Left lung (tissue), 10 donors: Measurements from ENCODE around the gene ZNF462. TPM values are rescaled to one million over a fixed set of nuclear protein-coding genes. Genes with fewer than 3 reads are reported as not detected.
A peak's percentile ranks its signal among the peaks of the same experiment; 100 is the strongest.

Experiments
- ATAC-seq: fragments of 200-7000 bp; cut with Tn5 transposase; one replicate; pipeline ENCODE4 v1.9.1; 2020; ENCODE audit warnings: moderate library complexity
- DNase-seq, 4 donors: peaks; one replicate each; pipeline ENCODE4 v3.0.0-alpha.2; 2013 to 2020
- H3K27ac ChIP-seq, 2 donors: fragments of 200-600 bp; sonication (generic) in 1 of 2; one replicate each; pipeline versions ENCODE4 v1.5.0 to v1.8.0; 2020 to 2021
- H3K27me3 ChIP-seq, 2 donors: fragments of 200-600 bp; sonication (generic) in 1 of 2; one replicate each; pipeline versions ENCODE4 v1.5.0 to v1.8.0; 2020 to 2021
- H3K36me3 ChIP-seq, 2 donors: fragments of 200-600 bp; sonication (generic) in 1 of 2; one replicate each; pipeline versions ENCODE4 v1.5.0 to v1.8.0; 2020 to 2021
- H3K4me1 ChIP-seq, 2 donors: fragments of 200-600 bp; one replicate each; pipeline ENCODE4 v1.8.0; 2021
- H3K4me3 ChIP-seq, 2 donors: fragments of 200-600 bp; sonication (generic) in 1 of 2; one replicate each; pipeline versions ENCODE4 v1.5.0 to v1.8.0; 2020 to 2021; ENCODE audit warnings: mild to moderate bottlenecking in 1 of 2
- H3K9me3 ChIP-seq, 2 donors: fragments of 200-600 bp; sonication (generic) in 1 of 2; one replicate each; pipeline versions ENCODE4 v1.5.0 to v1.8.0; 2020 to 2021
- CTCF ChIP-seq, 2 donors: fragments of 200-600 bp; sonication (generic) in 1 of 2; IDR thresholded peaks; one replicate each; pipeline versions ENCODE4 v1.5.0 to v1.8.0; 2021; ENCODE audit warnings: antibody characterized with exemption in 2 of 2
- intact Hi-C, 2 donors: fragments of 100-400 bp; cut with DNase I; formaldehyde crosslinking; loops; one replicate each; pipeline versions ENCODE4 v1.11.2 to v1.14.2; 2022
- polyA plus RNA-seq, 6 donors: library from polyadenylated mRNA; unstranded; fragments of 120-200 nt; gene quantifications; one replicate each; pipeline ENCODE4 v1.2.1, GENCODE V29; 2013; ENCODE audit not compliant: insufficient read length in 6 of 6
- total RNA-seq, 2 donors: library from RNA; stranded (reverse); fragmentation: NEBNext Ultra II Directional; extraction: Animal tissue kit (Norgen Biotek cat#: 25700); gene quantifications; one replicate each; pipeline ENCODE4 v1.2.1, GENCODE V29; 2021
- donor health status: DM: no; HTN: yes; CAD: no.
- donor health status: DM: no; HTN: no; CAD: no.

Gene ZNF462
- total and polyA plus RNA-seq, 8 donors: 26.9 to 41.4 (median 30.8) TPM

- H3K27me3 ChIP-seq: no peaks in the 10 kb centered on the region
- intact Hi-C loops: no loop called here
- H3K36me3 ChIP-seq: no peaks in the 10 kb centered on the region
- no peaks in the 10 kb centered on the region for H3K4me1 ChIP-seq
- H3K4me3 ChIP-seq: no peak overlapping the region
- peaks cover 0 to 2% of the 10 kb centered on the region in 2 donors for H3K9me3 ChIP-seq
- ATAC-seq: no peak
- no peak overlapping the region for H3K27ac ChIP-seq
- no peak for TF ChIP-seq CTCF (IDR thresholded peaks at IDR 0.05)
- DNase-seq: no peak
Measured at GRCh38 chr9:106828070-106828469, 34.9 kb upstream of the ZNF462 start.

- H3K4me1 ChIP-seq: no peaks in the 10 kb centered on the region
- no peaks in the 10 kb centered on the region for H3K36me3 ChIP-seq
- no peak for DNase-seq
- ATAC-seq: no peak
- H3K27ac ChIP-seq: no peak overlapping the region
- H3K9me3 ChIP-seq: peaks cover 0 to 5% of the 10 kb centered on the region in 2 donors
- no peak overlapping the region for H3K4me3 ChIP-seq
- intact Hi-C loops: no loop called here
- no peaks in the 10 kb centered on the region for H3K27me3 ChIP-seq
- no peak for TF ChIP-seq CTCF (IDR thresholded peaks at IDR 0.05)
Measured at GRCh38 chr9:106828965-106829364, 34.0 kb upstream of the ZNF462 start.

- ATAC-seq: peak; percentile 21
- DNase-seq: no peak
- intact Hi-C loops: no loop called here
- no peak overlapping the region for H3K4me3 ChIP-seq
- no peaks in the 10 kb centered on the region for H3K4me1 ChIP-seq
- H3K27ac ChIP-seq: no peak overlapping the region
- H3K36me3 ChIP-seq: no peaks in the 10 kb centered on the region
- H3K9me3 ChIP-seq: peaks cover 0 to 5% of the 10 kb centered on the region in 2 donors
- H3K27me3 ChIP-seq: no peaks in the 10 kb centered on the region
- TF ChIP-seq CTCF (IDR thresholded peaks at IDR 0.05): no peak
Measured at GRCh38 chr9:106829666-106830408, 33.1 kb upstream of the ZNF462 start.

GRCh38 chr9:106830527-106831150, 32.3 kb upstream of the ZNF462 start:
- peaks cover 0 to 5% of the 10 kb centered on the region in 2 donors for H3K9me3 ChIP-seq
- H3K4me3 ChIP-seq: no peak overlapping the region
- H3K27me3 ChIP-seq: no peaks in the 10 kb centered on the region
- H3K27ac ChIP-seq: no peak overlapping the region
- peak in 1 of 4 donors; percentile 6 for DNase-seq
- H3K4me1 ChIP-seq: no peaks in the 10 kb centered on the region
- ATAC-seq: peak; percentile 65
- no peak for TF ChIP-seq CTCF (IDR thresholded peaks at IDR 0.05)
- intact Hi-C loops: no loop called here
- H3K36me3 ChIP-seq: no peaks in the 10 kb centered on the region

- Histone ChIP-seq H3K27me3 (no peaks in the 10 kb centered on the region), H3K27ac (no peak overlapping the region), H3K4me3 (no peak overlapping the region), H3K9me3 (peaks cover 0 to 5% of the 10 kb centered on the region in 2 donors), H3K36me3 (no peaks in the 10 kb centered on the region), H3K4me1 (no peaks in the 10 kb centered on the region)
- ATAC-seq: no peak
- no peak for TF ChIP-seq CTCF (IDR thresholded peaks at IDR 0.05)
- no peak for DNase-seq
- intact Hi-C loops: no loop called here
Measured at GRCh38 chr9:106834888-106835287, 28.1 kb upstream of the ZNF462 start.
